Measurements from ENCODE around the gene DGKB.

- no peak for TF ChIP-seq EZH2phosphoT487 (IDR thresholded peaks at IDR 0.05; ENCODE audit: low read depth, severe bottlenecking, unreplicated experiment)
- no peak for TF ChIP-seq CTCF (IDR thresholded peaks at IDR 0.05; ENCODE audit: poor library complexity)
Measured at GRCh38 chr7:14685167-14685566, 217.4 kb downstream of the DGKB start.
